Measurements from ENCODE around the gene HHIP.

The HHIP gene

DNA sequence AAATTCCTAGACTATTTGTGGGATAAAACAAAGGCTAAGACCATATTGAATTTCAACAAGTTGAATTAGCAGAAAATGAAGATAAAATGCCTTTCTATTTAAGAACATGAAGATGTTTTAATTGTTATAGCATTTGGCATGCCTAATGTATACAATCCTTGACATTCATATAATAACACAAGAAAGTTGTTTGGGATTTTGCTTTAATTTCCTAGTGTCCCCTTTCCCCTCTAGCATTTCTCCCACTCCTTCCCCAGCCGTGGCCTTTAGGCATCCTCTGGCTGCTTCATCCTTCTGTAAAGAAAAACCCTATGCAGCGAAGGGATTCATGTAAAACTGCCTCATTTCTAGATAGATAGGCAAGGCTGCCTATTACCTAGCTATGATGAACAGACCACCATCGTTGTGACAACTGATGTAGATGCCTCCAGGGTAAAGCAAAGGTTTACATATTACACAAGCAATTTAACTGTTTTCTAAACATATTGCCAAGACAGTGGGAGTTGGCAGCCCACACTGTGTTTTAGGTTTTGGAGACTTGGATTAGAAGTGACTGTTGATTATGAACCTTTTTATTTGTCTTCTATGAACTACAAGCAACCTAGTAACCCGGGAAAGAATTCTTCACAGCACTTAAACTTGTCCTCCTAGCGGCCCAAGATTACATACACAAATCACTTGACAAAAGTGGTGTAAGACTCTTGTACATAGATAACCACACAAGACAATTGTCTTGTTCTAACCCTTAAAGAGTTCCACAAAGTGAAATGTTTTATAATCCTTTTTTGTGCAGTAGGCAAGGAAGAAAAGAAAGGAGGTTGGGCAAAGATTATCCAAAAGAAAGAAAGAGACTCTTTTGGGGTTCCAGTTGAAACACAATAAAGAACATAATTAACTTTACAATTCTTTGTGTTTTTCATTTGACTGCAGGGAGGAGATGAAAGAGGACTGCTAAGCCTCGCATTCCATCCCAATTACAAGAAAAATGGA is 59.9 kb downstream of the HHIP start:
- no peak for DNase-seq (ENCODE audit: low spot score)

DNA sequence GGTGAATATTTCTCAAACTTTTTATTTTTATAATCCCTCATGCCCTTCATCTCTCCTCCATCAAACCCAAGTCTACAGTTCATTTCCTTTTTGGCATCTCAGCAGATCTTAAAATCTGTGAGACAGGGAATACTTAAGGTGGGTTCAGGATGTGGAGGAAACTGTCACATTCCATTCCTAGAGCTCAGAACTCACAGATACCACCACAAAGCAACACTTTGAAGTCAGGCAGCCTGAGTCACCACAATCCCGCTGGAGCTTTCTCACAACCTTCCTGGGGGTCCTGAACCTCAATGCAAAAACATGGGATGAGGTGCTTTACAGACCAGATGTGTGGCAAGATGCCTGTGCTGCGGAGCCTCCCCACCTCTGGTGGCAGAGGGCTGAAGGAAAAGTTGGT is 63.2 kb downstream of the HHIP start:
- DNase-seq (ENCODE audit: low spot score): no peak

DNA sequence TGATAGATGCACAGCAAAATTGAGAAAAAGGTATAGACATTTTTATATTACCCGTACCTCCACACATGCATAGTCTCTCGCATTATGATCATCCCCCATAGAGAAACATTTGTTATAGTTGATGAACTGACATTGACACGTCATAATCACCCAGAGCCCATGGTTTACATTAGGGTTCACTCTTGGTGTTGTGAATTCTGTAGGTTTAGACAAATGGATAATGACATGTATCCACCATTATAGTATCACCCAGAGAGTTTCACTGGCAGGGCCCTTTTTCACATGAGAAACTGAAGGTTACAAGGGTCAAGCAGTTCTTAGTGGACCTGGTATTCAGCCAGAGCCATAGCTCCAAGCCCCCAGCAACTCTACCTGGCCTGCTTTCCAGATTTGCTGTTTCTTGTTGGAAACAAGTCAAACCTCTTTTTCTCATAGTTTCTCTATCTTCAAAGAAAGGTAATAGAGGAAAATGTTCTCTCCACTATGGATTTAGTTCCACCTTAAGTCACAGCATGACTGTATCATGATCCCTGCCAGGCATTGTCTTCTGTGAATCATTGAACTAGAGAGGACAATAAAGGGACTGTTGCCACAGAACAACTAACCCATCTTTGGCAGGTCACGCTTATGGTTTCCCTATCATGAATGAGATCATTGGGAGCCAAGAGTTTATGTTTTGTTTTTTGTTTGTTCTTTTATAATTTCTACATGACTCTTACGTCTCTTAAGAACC is 64.0 kb downstream of the HHIP start:
- no peak for DNase-seq (ENCODE audit: low spot score)

GRCh38 chr4:144710526-144710912 is 64.6 kb downstream of the HHIP start:
- DNase-seq (ENCODE audit: low spot score): no peak

DNA sequence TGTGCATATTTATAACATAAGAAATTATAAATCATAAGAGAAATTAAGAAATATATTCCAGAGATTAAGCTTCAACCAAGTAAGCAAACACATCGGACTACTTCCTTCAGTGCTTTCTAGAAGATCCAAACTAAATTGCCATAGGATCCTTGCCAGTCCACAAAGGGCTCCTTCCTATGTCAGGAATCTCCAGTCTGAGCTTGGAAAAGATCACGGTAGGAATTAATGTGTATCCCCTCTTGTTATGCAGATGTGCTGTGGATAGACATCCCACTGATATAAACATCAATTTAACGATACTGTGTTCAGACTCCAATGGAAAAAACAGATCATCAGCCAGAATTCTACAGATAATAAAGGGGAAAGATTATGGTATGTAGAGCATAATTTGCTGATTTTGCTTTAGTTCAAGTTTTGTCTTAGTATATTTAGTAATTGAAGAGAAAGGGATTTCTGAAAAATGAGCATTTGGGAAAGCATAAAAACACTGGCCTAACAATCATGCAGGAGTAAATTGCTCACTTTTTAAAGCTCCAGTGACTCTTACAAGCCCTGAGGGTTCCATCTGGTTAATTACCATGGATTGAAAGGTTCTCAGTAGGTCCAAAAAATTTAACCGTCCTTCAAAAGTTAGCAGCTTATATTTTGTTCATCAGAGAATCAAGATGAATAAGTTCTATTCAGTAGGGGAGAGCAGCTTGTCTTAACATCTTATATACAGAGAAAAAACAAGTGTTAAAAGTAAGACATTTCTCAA is 65.9 kb downstream of the HHIP start:
- DNase-seq (ENCODE audit: low spot score): no peak

GRCh38 chr4:144712775-144713174 is 66.8 kb downstream of the HHIP start:
- DNase-seq (ENCODE audit: low spot score): no peak

- no peak for DNase-seq (ENCODE audit: low spot score)
These were observed 68.2 kb downstream of the HHIP start for GRCh38 chr4:144714166-144714565.

DNA sequence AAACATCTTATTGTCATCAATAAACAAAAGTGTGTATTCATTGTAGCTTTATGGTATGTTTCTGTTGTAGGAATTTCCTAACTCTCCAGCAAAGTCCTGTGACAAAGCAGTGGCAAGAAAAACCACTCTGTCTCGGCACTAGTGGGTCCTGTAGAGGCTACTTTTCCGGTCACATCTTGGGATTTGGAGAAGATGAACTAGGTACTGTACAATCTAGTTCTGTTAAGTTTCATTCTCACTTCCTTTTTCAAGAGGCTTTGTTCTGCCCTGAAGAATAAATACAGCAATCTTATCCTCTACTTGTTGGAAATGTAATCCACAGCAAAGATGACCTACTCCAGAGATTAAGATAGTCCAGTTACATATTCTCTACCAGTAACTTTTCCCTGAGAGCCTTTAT is 69.3 kb downstream of the HHIP start:
- no peak for DNase-seq (ENCODE audit: low spot score)

- DNase-seq (ENCODE audit: low spot score): no peak
These were observed 70.8 kb downstream of the HHIP start for GRCh38 chr4:144716778-144717177.

DNA sequence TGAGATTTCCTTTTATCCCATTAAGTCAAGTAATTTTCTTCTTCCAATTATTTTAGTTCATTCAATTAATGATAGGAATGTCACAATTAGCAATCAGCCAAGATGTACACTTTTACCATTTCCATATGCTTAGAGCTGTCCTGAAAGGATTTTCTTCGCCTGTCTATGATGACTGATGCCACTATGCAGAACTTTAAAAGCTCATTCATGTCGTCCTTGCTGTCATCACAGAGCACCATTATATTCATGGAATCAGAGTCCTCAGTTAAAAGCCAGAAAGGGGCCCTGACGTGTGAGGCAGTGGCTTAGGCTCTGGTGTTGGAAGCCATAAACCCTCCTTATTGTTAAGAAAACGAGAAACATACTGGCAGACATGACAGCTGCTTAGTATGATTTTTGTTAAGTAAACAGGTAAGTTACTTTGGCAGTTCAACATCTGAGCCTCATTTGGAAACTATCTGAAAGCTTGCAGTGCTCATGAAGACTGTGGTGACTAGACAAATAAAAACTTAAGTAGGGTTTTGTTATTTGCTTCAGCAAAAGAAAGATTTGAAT is 73.1 kb downstream of the HHIP start:
- no peak for DNase-seq (ENCODE audit: low spot score)

GRCh38 chr4:144720491-144720890 is 74.5 kb downstream of the HHIP start:
- no peak for DNase-seq (ENCODE audit: low spot score)

DNA sequence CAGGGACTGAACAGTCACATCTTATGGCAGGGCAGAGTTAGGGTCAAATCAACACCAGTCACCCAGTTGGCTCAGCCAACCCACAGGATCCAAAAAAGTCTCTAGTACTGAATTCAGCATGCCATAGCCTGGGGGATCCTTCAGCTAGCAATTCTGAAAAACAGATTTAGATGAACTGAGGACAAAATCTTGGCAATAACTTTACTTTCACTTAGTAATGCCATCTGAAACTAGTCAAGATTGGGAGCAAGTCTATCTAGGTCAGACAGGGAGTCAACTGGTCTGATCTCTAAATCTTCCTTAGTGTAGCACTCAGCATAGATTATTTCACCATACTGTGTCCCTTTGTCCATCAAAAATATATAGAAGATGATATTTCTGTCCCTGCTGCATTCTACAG is 76.0 kb downstream of the HHIP start:
- no peak for DNase-seq (ENCODE audit: low spot score)

GRCh38 chr4:144723471-144723870 is 77.5 kb downstream of the HHIP start:
- DNase-seq (ENCODE audit: low spot score): no peak

DNA sequence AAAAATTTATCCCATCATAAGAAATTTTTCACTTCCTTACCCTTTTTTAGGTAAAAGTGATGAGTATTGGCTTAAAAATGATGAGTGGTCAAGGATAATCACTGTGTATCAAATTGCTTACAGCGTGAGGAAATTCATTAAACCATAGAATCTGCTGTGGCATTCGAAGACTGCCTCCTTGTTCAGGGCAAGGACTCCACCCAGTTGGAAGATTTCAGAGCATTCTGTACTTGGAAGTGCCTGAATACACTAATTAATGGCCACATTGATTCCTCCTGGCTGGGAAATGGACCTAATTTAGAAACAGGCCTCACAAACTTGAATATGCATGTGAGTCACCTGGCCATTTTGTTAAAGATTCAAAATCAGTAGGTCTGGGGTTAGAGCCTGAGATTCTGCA is 83.2 kb downstream of the HHIP start:
- no peak for DNase-seq (ENCODE audit: low spot score)

DNA sequence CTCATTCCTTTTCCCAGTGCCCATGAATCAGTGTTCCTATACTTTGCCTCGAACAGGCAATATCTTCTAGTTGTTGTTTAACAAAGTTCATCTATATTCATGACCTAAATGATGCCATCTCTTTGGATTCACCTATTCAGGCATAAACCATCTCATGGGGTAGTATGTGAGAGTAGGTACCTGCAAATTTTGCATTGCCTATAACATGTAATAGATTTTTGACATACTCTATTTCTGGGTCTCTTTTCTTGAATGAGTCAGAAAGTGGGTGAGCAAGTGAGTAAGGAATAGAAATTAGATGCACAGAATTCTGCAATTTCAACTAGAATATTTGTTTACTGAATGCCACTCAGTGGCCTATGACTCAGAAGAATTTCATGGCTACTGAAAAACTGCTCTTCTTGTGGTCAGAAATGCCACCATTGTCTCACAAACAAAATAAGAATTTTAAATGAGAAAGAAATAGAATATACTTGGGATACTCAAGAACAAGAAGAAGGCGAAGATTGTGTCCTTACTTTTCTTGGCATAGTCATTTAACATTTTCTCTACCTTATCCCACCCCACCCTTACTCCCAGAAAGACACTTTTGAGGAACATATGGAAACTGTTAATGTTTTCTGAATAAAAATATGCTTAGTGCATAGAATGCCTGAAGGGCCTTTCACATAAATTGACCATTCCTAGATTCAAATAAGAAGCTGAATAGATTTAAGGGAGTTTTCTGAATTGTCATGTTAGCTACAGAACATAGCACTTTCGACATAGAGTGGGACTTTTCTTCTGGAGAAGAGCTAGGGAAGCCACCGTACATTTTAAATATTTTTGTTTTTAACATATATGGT is 86.8 kb downstream of the HHIP start:
- no peak for DNase-seq (ENCODE audit: low spot score)

- DNase-seq (ENCODE audit: low spot score): no peak
These were observed 87.6 kb downstream of the HHIP start for GRCh38 chr4:144733566-144733965.

GRCh38 chr4:144734522-144734921 is 88.6 kb downstream of the HHIP start:
- no peak for DNase-seq (ENCODE audit: low spot score)

- DNase-seq (ENCODE audit: low spot score): no peak
These were observed 92.7 kb downstream of the HHIP start for GRCh38 chr4:144738649-144739048.

DNA sequence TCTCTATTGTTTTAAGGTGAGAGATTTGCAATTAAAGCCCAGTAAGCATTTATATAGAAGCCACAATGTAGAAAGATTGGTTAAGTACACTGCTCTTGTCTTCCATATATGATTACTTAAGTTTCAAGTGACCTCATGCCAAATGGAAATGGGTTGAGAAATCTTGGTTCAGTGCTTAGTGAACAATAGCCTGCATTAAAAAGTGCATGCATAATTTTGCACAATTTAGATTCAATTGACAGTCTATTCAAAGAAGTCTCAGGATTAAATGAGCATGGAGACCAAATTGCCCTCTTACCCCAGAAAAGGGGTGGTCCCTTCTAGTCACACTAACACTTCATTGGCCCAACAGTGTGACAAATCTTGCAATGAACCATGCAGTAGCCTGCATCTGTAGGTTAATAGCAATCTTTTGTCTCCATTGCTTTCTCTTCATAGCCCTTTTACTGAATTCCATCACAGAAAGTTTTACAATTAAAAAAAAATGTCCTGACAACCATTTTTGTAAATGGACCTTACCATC is 93.6 kb downstream of the HHIP start:
- DNase-seq (ENCODE audit: low spot score): no peak

- no peak for DNase-seq (ENCODE audit: low spot score)
These were observed 94.4 kb downstream of the HHIP start for GRCh38 chr4:144740316-144740715.

Data from cerebellar cortex (tissue), 1 donor.